ENCODE data around the gene HERC6. TPM values are rescaled to one million over a fixed set of nuclear protein-coding genes. Genes with fewer than 3 reads are reported as not detected.

HERC6 gene
- total RNA-seq, 6 donors from 2014 or later, result 6.7 to 27.2 (median 13.1) TPM

GRCh38 chr4:88441696-88442095, 63.0 kb downstream of the HERC6 start:
- no peaks in the 10 kb centered on the region for H3K4me1 ChIP-seq
- DNase-seq (no peak), ATAC-seq (ENCODE audit: low FRiP score in 2 of 2) (no peak)
- no peaks in the 10 kb centered on the region for H3K27me3 ChIP-seq
- H3K9me3 ChIP-seq, result no peaks in the 10 kb centered on the region
- H3K27ac ChIP-seq, result no peak overlapping the region
- TF ChIP-seq EP300 (IDR thresholded peaks at IDR 0.05), result no peak
- no peak for TF ChIP-seq POLR2A (IDR thresholded peaks at IDR 0.05)
- no peak for TF ChIP-seq CTCF (IDR thresholded peaks at IDR 0.05)
- TF ChIP-seq POLR2AphosphoS5 (IDR thresholded peaks at IDR 0.05), result no peak
- no peak overlapping the region for H3K4me3 ChIP-seq
- peaks cover 0 to 9% (median 0%) of the 10 kb centered on the region in 4 donors for H3K36me3 ChIP-seq

GRCh38 chr4:88442689-88443191, 64.1 kb downstream of the HERC6 start:
- ATAC-seq (ENCODE audit: low FRiP score in 2 of 2) (no peak), DNase-seq (no peak)
- no peak overlapping the region for H3K27ac ChIP-seq
- peaks cover 0 to 5% (median 0%) of the 10 kb centered on the region in 4 donors for H3K36me3 ChIP-seq
- H3K4me3 ChIP-seq, result no peak overlapping the region
- no peaks in the 10 kb centered on the region for H3K4me1 ChIP-seq
- TF ChIP-seq CTCF (IDR thresholded peaks at IDR 0.05), result no peak
- no peak for TF ChIP-seq EP300 (IDR thresholded peaks at IDR 0.05)
- TF ChIP-seq POLR2A (IDR thresholded peaks at IDR 0.05), result no peak
- no peak for TF ChIP-seq POLR2AphosphoS5 (IDR thresholded peaks at IDR 0.05)
- H3K9me3 ChIP-seq, result no peaks in the 10 kb centered on the region
- H3K27me3 ChIP-seq, result no peaks in the 10 kb centered on the region
- WGBS, 2 donors, result 84 to 100% methylated on average over 1 of the region's 1 CpG

GRCh38 chr4:88443486-88443885, 64.8 kb downstream of the HERC6 start:
- Histone ChIP-seq H3K4me1 (no peaks in the 10 kb centered on the region), H3K9me3 (no peaks in the 10 kb centered on the region), H3K36me3 (peaks cover 0 to 5% (median 0%) of the 10 kb centered on the region in 4 donors), H3K27me3 (no peaks in the 10 kb centered on the region), H3K27ac (no peak overlapping the region), H3K4me3 (no peak overlapping the region)
- ATAC-seq (ENCODE audit: low FRiP score in 2 of 2), result no peak
- TF ChIP-seq POLR2A (IDR thresholded peaks at IDR 0.05) (no peak), EP300 (IDR thresholded peaks at IDR 0.05) (no peak)
- no peak for DNase-seq
- WGBS, 2 donors, result 87 to 90% methylated on average over 5 of the region's 5 CpGs

DNA sequence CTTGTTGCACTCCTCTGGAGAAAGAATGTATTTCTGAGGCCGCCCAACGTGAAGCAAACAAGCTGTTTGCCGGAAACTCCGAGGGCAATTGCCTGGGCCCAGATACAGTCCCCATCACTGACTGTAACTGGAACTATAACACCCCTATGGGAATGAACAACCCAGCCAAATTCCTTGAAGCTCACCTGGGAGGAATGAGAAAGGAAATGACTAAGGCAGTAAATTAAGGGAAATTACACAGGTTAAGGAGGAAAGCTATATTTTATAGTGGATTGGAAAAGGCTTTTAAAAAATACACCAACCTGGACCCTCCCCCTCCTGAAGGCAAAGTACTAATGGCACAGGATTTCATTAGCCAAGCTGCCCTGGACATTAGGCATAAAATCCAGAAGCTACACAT, 66.6 kb downstream of the HERC6 start:
- Histone ChIP-seq H3K27ac (no peak overlapping the region), H3K27me3 (no peaks in the 10 kb centered on the region), H3K4me3 (no peak overlapping the region), H3K9me3 (no peaks in the 10 kb centered on the region), H3K4me1 (no peaks in the 10 kb centered on the region), H3K36me3 (no peaks in the 10 kb centered on the region)
- TF ChIP-seq POLR2AphosphoS5 (IDR thresholded peaks at IDR 0.05) (no peak), EP300 (IDR thresholded peaks at IDR 0.05) (no peak), CTCF (IDR thresholded peaks at IDR 0.05) (no peak), POLR2A (IDR thresholded peaks at IDR 0.05) (no peak)
- no peak for ATAC-seq (ENCODE audit: low FRiP score in 2 of 2)
- DNase-seq, result no peak
- 85 to 89% methylated on average over 4 of the region's 4 CpGs for WGBS, 2 donors

GRCh38 chr4:88446124-88446523, 67.5 kb downstream of the HERC6 start:
- Histone ChIP-seq H3K4me3 (no peak overlapping the region), H3K9me3 (no peaks in the 10 kb centered on the region), H3K27me3 (no peaks in the 10 kb centered on the region), H3K4me1 (no peaks in the 10 kb centered on the region), H3K27ac (no peak overlapping the region), H3K36me3 (no peaks in the 10 kb centered on the region)
- no peak for ATAC-seq (ENCODE audit: low FRiP score in 2 of 2)
- TF ChIP-seq EP300 (IDR thresholded peaks at IDR 0.05) (no peak), POLR2AphosphoS5 (IDR thresholded peaks at IDR 0.05) (no peak), CTCF (IDR thresholded peaks at IDR 0.05) (no peak), POLR2A (IDR thresholded peaks at IDR 0.05) (no peak)
- 58 to 64% methylated on average over 3 of the region's 3 CpGs for WGBS, 2 donors
- DNase-seq, result no peak

Data from upper lobe of left lung (tissue), 6 donors.